SK-N-DZ (cell line): ENCODE measurements around the gene GNG12.
"Not testable (repeated sequence)": the region's sequence is repeated elsewhere in the genome, so short reads cannot be mapped to it uniquely, and the experiment has no call there.

Source experiments
- DNase-seq: peaks from one replicate; pipeline ENCODE4 v3.0.0-alpha.2; 2015; ENCODE audit warnings: low spot score

GNG12 gene

DNA sequence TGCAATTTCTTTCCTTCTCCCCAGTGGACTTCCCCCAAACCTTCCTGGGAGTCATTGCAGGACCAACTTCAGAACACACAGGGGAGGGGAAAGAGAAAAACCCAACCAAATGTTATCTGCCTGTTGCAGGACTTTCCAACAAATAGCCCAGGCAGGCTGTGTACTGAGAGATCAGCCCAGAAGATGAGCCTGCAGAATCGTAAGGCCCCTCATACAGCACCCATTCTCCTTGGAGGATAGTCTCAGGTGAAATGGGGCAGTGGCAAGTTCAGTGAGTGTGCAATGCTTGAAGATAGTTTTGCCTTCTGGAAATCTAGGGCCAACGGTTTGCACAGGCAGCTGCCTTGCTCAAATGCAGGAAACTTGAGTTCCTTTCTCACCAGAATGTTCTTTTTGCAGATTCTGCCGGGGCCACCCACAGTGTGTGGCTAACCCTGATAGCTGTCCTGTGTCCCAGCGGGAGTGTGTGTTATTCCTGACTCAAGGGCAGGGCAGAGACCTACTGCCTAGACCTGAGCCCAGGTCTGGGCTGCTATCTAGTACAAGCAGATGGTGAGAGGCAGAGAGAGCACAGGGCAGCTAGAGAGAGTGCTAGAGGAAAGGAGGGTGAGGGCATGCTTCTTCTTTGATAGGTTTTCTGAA is 99.5 kb downstream of the GNG12 start:
- no peak for DNase-seq

DNA sequence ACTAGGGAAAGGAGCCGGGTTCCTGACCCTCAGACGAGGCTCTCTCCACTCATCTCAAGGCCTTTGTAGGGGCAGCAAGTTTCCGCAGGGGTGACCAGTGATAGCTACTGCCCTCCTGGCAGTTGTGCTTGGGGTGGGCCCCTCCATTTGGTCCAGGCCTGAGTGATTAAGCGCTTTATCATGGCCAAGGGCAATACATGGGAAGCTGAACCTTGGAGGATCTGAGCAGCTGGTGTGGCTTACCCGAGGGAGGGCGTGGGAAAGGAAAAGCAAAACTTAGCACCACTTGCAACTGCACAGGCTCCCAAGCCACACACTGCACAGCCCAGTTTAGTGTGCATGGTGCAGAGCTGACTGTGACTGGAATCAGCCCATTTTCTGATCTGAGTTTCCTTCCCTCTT is 100.5 kb downstream of the GNG12 start:
- DNase-seq = no peak

DNA sequence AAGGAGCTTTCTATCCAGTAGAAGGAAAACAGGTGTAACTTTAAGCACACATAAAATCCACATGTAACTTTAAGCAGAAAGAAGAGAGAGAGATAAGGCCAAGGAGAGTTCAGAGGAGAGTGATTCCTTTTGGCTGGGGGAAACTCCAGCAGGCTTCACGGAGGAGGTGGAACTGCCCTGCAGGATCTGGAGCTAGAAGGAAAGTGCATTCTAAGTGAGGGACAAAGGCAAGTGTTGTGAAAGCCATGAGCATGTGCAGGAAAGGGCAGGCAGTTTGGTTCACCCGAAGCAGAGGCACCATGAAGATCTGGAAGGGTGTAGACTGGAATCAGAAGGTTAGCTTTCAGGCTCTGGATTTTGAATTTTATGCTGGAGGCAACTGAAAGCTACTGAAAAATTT is 101.9 kb downstream of the GNG12 start:
- no peak for DNase-seq

DNA sequence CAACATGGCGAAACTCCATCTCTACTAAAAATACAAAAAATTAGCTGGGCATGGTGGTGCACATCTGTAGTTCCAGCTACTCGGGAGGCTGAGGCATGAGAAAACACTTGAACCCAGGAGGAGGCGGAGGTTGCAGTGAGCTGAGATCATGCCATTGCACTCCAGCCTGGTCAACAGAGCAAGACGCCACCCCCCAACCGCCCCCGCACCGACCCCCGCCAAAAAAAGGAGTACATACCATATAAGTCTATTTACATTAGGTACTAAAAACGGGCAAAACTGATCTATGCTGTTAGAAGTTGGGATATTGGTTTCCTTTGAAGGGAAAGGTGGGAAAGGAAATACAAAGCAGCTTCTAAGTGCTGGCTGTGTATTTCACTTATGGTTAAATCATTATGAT is 103.0 kb downstream of the GNG12 start:
- DNase-seq = not testable (repeated sequence)

DNA sequence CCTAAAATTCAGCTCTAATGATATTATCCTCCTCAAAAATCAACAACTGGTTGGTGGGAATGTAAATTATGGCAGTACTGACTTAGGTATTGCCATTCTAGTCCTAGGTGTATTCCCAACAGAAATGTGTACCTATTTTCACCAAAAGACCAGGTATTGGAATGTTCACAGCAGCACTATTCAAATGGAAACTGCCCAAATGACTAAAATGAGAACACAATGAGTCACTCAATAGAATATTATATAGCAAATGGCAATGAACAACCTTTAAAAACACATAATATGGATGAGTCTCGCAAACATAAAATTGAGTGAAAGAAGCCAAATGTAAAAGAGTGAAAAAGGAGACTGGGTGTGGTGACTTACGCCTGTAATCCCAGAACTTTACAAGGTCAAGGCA is 103.4 kb downstream of the GNG12 start:
- DNase-seq = no peak

DNA sequence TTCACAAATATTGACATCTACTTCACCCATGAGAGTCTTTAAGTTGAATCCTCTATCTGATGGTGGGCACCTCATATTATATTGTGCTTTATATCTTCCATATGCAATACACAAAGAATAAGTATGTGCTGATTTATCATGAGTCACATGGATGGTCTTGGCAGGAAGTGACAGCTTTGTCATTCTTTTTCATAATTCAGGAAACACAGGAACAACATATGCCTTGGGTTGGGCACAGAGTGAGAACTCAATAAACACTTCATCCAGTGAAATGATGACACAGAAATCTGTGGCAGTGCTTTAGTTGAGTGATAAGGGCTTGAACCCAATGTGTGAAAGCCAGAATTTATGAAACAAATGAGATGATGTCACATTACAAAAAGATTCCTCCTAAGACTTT is 107.0 kb downstream of the GNG12 start:
- no peak for DNase-seq

DNA sequence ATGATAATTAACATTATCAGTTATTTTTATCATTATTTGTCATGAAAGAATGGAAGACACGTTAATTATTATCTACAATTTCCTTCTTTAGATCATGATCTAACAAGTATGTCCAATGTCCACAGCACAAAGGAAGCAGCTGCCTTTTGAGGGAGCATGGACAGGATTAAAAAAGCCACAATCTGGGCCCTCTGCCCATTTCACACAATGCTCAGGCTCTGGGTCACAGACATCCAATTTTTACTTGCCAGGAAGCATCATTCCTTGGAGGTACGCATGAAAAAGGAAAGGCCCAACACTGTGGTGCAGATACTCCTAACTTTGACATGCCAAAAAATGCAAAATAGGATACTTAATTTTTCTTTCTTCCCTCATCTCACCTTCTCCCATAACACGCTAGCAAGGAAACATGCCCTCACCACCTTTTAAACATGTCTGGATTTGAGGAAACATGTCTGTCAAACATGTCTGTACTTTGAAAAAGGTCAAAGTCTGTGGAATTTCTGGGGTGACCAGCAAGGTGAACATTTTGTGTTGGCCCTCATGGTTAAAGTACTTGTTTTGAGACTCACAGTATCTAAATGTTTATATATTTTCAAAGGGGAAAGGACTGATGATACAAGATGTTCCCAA is 108.2 kb downstream of the GNG12 start:
- DNase-seq = no peak

DNA sequence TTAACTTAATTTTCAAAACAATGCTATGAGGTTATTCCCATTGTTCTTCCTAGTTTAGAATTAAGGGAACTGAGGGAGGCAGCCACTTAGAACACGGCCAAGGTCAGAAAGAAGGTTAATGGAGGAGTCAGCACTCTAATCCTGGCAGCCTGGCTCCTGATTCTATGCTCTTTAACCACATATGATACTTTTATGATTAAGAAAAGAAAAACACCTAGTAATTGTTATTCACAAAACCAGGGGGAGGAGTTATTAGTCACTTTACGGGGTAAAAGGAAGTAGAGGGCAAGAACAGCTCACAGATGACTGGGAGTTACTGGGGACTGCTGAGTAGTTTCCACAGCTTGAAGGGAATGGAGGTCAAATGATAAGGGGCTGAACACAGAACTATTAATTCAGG is 109.6 kb downstream of the GNG12 start:
- DNase-seq = no peak

DNA sequence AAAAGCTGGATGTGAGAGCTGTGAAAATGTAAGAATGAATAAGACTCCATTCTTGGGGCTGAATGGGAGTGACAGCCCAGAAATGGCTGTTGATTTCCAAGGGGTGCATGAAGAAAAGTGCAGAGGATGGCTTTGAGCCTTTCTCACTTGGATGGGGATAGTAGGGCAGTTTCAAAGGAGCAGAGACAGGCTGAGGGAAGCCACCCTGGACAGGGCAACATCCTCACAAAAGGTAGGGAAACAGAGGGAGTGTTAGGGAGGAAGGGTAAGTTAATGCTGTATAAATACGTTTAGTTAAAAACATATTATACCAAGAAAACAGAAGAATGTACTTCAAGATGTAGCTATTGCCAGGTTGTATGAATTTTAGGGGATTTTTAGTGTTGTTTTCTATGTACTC is 110.1 kb downstream of the GNG12 start:
- DNase-seq = no peak

DNA sequence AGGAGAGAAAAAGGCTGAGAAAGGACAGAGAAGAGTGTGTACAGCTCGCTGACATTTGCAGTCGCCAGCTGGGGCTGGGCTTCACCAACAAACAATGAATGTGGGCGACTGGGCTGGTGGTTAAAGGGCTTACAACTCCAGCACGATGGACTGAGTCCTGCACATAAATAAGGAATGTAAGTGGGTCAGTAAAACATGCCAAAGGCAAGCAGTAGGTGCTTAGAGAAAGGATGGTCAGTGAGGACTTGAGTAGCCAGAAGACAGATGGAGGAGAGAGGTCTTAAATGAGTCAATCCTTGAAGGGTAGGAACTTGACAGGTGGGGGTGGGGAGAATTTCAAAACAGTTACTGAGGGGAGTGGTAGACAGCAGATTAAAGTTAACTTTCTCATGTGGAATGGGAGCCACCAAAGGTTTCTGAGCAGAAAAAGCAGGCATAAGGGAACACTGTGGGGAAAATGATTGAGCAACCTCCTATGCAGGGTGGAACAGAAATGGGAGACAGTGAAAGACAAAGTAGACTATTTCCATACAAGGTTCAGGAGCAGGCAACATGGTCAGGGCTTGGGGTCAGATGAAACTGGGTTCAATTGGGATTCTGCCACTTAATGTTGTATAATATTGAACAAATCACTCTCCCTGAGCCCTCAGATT is 110.8 kb downstream of the GNG12 start:
- no peak for DNase-seq

DNA sequence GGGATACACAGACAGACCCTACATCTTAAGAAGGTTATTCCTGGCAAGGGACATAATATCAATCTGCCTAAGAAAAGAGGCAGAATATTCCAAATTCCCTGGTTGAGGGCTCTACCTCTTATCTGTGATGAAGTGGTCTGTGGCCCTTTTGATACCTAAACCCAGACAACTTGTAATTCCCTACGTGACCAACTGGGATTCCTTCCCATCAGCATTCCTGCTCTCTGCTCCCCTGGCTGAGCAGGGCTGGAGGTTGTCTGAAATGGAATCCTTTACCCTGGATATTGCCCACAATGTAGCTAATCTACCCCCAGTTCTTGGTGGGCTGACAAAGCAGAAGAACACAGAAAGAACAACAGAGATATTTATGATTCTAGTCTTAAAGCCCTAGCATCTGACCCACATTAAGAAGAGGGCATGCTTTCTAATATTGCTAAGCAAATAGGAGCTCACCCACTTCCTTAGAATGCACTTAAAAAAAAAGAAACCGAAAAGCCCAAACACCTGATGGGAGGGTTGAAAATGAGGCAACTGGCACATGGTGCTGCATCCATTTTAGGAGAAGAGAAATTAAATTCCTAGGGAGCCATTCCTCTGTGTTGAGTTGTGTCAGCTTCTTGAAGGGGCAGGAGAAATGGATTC is 111.5 kb downstream of the GNG12 start:
- DNase-seq = no peak

DNA sequence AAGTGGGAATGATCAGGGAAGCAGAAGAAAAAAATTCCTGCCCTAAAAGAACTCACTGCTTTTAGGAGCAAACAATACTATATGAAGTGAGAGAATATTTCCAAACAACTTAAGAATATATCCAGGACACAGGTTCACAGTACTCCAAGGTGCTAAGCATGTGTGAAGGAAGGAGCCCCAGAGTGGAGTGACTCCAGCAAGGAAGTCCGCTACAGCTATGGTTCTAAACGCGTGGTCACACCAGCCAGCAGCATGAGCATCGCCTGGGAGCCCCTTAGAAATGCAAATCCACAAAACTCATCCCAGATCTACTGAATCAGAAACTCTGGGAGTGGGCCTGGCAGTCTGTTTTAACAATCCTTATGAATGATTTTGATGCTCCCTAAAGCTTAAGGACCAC is 112.2 kb downstream of the GNG12 start:
- DNase-seq = no peak

DNA sequence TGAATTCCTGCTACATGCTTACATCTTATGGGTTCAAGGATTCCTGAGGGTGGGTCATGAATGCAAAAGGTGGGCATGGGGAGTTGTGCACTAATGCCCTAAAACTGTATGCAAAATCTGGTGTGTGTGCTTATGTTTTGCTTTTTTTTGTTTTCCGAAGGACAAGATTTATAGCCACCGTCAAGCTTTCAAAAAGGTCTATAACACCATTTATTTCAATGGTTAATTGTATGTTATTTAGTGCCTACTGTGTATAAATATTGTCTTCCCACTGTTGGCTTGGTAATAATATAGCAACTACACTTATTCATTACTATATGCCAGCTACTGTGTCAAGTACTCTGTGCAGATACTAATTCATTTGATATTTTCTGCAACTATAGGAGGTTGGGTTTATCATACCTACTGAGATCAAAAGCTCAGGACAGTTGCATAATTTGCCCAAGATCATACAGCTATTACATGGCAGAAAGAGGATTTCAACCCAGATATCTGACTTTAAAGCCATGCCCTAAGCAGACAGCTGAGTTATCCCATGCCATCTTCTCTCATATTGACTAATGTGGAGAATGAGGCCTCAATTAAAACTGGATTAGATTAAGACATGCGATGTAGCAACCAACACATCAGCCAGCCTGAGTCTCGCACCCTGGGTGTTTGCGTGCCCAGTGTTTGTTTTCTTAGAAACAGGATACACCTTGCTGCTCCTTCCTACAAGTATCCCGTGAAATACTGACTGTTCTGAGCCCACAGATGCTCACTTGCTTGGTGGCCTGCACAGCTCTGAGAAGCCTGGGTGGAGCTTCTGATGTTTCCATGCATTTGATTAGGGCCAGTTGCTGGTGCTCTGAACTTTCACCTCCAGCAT is 113.7 kb downstream of the GNG12 start:
- no peak for DNase-seq

DNA sequence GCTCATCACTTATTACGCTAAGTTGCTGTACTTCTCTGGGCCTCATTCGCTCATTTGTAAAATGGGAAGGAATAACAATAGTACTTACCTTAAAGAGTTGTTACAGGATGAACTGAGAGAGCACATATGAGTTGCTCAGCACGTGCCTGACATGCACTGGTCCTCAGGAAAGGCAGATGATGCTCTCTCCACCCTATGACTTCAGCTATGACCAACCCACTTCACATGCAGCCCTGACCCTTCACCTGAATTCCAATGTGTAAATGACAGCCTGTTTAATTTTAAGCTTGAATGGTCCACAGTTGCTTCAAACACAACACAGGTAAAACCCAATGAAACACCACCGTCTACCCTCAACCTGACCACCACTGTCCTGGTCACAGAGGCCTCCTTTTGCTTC is 115.4 kb downstream of the GNG12 start:
- DNase-seq = no peak

DNA sequence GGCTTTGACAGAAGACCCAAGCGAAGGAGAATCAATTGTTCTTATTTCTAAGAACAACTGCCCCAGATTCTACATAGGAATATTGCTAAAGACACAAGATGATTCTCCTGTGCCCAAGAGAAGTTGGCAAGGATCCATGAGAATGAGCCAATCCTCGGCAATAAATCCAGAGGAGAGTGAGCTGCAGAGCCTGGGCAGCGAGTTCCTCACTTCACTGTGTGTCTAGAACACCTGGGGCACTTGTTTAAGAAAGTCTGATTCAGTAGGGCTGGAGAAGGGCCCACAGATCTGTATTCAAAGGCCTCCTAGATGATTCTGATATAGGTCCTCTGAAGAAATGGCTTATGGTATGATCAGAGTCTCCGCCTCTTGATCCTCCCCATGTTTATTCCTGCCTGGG is 116.5 kb downstream of the GNG12 start:
- DNase-seq = no peak

DNA sequence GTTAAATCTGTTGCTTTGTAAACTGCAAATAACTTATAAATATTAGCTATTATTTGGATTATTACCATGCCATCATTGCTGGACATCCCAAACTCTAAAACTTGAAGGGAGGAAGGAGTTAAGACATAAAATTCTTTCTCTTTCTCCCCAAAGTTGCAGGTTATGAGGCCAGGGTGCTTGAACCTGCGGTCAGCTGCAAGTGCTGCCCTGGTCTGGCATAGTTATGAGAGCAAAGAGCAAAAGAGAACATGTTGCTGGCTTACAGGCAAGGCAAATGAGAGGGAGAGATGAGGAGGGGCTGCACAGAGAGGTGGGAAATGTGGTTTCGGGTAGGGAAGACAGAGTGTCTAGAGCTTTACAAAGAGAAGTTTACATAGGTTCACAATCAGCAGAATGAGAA is 117.4 kb downstream of the GNG12 start:
- no peak for DNase-seq

DNA sequence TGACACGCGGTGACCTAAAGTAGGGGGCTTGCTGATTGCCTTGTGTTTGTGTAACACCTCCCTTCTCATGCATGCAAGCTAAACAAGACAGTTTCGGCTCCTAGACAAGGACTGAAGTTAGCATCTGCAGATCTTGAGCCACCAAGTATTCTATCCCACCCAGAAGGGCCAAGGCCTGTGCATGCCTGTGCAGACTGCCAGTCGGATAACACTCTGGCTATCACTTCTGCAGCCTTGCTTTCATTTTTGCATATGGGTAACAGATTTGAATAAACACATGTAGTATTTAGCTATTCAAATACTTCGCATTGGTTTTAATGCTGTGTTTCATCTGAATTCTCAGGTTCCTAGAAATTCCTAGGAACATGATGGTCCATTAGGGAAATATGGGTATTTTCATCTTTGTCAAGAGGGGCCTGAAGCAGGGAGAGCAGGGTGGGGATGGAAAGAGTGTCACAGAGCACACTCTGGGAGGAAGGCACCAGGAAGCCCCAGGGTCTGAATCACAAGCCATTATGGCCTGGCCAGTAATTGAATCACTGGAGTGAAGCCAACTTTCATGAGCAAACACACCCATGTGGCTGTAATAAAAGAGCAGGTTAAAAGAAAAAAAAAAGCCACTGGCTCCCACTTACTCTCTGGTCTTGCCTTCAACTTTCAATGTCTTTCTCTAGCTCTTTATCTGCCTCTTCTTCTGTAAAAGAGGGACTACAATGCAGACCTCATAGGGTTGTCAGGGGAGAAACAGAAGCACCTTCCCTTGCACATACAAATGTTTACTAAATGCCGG is 120.0 kb downstream of the GNG12 start:
- DNase-seq = peak; percentile 43

DNA sequence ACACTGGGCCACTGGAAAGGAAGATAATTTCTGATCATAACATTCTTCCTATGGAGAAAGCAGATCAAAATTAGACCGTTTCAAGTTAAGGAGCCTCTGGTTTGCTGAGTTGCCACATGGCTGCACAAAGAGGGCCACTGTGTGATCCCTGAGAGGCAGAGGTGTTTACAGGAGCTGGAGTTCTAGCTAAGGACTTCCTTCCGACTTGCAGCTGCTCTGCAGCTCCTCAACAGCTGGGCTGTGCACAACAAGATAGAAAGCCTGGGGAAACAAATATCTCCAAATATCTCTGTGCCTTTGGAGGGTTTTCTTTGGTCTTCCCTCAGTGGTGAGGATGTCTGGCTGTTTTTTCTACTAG is 121.4 kb downstream of the GNG12 start:
- no peak for DNase-seq

DNA sequence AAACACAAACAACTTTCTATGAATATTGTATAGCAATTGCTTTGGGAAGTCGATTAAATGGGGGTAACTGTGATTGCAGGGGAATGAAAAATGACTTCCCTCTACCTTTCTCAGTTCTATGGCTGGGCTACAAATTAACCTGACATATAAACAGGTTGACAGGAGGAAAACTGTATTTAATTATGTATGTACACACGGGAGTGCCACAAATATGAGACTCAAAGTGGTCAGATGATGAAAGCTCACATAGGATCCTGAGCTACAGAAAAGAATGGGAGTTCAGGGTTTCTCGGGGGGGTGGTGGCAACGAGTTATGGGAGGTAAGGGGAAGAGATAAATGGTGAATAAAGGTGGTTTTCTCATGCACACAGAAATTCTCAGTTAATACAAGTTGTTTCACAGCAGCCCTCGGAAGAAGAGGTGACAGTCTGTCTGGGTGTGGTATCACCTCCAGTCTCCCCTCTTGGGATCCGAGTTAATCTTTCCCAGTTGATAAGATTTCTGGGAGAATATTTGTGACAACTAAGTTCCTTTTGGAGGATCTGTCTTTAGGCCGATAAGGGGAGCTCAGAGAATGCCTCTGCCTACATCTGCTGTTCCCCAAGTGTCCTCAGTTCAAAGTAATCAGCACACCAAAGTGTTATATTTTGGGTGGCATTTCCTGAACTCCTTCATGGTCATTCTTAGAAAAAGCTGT is 122.0 kb downstream of the GNG12 start:
- DNase-seq = no peak

DNA sequence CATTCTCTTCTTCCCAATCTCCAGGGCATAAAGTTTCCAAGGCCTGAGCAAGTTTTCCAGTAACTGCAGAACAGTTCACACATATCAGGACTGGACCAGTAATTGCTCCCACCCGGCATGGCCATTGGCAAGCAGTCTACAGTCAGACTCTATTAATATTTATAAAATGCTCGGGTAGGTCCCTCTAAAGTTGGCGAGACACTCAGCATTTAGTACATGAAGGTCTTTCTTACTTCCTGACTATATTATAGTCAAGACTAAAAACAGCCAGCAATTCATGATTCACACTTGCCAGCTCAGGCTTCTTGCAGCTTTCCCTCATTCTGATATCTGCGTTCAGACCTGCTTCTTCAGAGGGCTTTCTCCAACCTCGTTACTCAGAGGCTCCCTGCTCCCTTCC is 122.8 kb downstream of the GNG12 start:
- DNase-seq = no peak

DNA sequence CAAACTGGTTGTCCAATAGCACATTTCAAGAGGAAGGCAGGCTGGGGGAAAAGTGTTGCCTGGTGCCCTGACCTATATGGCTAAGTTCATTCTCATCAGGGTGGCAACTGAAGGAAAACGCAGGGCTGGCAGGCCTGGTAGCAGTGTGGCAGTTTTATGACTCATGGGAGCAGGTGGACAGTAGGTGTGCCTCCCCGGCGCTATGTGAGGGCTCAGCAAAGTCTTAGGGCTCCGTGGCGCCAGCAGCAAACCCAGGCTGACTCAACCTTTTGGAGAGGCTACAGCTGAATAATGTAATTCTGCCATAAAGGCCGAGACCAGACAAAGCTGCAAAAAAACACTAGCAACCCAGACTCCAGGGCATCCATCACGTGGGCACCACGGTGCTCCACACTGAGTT is 124.7 kb downstream of the GNG12 start:
- DNase-seq = no peak
